HEK293 (cell line): ENCODE measurements around the gene B4GALT7.
"Not testable (repeated sequence)": the region's sequence is repeated elsewhere in the genome, so short reads cannot be mapped to it uniquely, and the experiment has no call there.

Experiments
- CTCF ChIP-seq: fragments of 450-650 bp; formaldehyde crosslinking; IDR thresholded peaks from 2 replicates; pipeline ENCODE4 v1.5.1; 2016; ENCODE audit warnings: missing biosample characterization, missing genetic modification characterization
- HOXD13 ChIP-seq: sonication (generic); formaldehyde crosslinking; IDR thresholded peaks from 2 replicates; pipeline ENCODE4 v1.8.0; 2022; ENCODE audit warnings: missing genetic modification reagents, borderline replicate concordance
- SP7 ChIP-seq: fragments of 450-650 bp; formaldehyde crosslinking; IDR thresholded peaks from 2 replicates; pipeline ENCODE4 v1.5.1; 2016; ENCODE audit warnings: missing biosample characterization, missing genetic modification characterization
- ZFP37 ChIP-seq: fragments of 450-650 bp; formaldehyde crosslinking; IDR thresholded peaks from 2 replicates; pipeline ENCODE4 v1.5.1; 2016; ENCODE audit warnings: missing biosample characterization, missing genetic modification characterization
- ZNF24 ChIP-seq: fragments of 450-650 bp; formaldehyde crosslinking; IDR thresholded peaks from 2 replicates; pipeline ENCODE4 v1.5.1; 2016; ENCODE audit warnings: missing biosample characterization, missing genetic modification characterization

GRCh38 chr5:177651235-177651634 is 51.3 kb downstream of the B4GALT7 start:
- TF ChIP-seq CTCF (tag by site-specific recombination); HOXD13 (CRISPR knock-in tag); ZNF24 (tag by site-specific recombination); SP7 (tag by site-specific recombination); ZFP37 (tag by site-specific recombination): not testable (repeated sequence)
